ENCODE measurements around the gene GNAI2. TPM values are rescaled to one million over a fixed set of nuclear protein-coding genes. Genes with fewer than 3 reads are reported as not detected.

GNAI2 gene
- total RNA-seq, 1 donor from 2014 or later: 118 TPM

- Histone ChIP-seq H3K27ac (replicated peaks) (peak overlapping the region; percentile 93), H3K9me3 (replicated peaks) (no peaks in the 10 kb centered on the region), H3K4me1 (peaks cover 37% of the 10 kb centered on the region), H3K27me3 (ENCODE audit: low read depth) (no peaks in the 10 kb centered on the region), H3K36me3 (peaks cover 23% of the 10 kb centered on the region), H3K4me3 (peak overlapping the region; percentile 95)
- peak; percentile 18 for DNase-seq
- TF ChIP-seq CTCF (IDR thresholded peaks at IDR 0.05; ENCODE audit: borderline replicate concordance): no peak
- intact Hi-C loops (cut with micrococcal nuclease): no loop called here
Measured at GRCh38 chr3:50293079-50293801, 57.2 kb downstream of the GNAI2 start.

- DNase-seq: no peak
- H3K4me3 ChIP-seq: no peak overlapping the region
- peaks cover 15% of the 10 kb centered on the region for H3K36me3 ChIP-seq
- H3K27me3 ChIP-seq (ENCODE audit: low read depth): no peaks in the 10 kb centered on the region
- H3K27ac ChIP-seq (replicated peaks): no peak overlapping the region
- H3K9me3 ChIP-seq (replicated peaks): no peaks in the 10 kb centered on the region
- intact Hi-C loops (cut with micrococcal nuclease): no loop called here
- no peak for TF ChIP-seq CTCF (IDR thresholded peaks at IDR 0.05; ENCODE audit: borderline replicate concordance)
- H3K4me1 ChIP-seq: peaks cover 45% of the 10 kb centered on the region
Measured at GRCh38 chr3:50294089-50294488, 58.1 kb downstream of the GNAI2 start.

- H3K36me3 ChIP-seq: peaks cover 8% of the 10 kb centered on the region
- no peaks in the 10 kb centered on the region for H3K27me3 ChIP-seq (ENCODE audit: low read depth)
- peaks cover 47% of the 10 kb centered on the region for H3K4me1 ChIP-seq
- H3K4me3 ChIP-seq: no peak overlapping the region
- TF ChIP-seq CTCF (IDR thresholded peaks at IDR 0.05; ENCODE audit: borderline replicate concordance): no peak
- no peak overlapping the region for H3K27ac ChIP-seq (replicated peaks)
- peak; percentile 16 for DNase-seq
- no peaks in the 10 kb centered on the region for H3K9me3 ChIP-seq (replicated peaks)
- intact Hi-C loops (cut with micrococcal nuclease): no loop called here
Measured at GRCh38 chr3:50294492-50295403, 58.7 kb downstream of the GNAI2 start.

- Histone ChIP-seq H3K4me3 (no peak overlapping the region), H3K27me3 (ENCODE audit: low read depth) (no peaks in the 10 kb centered on the region), H3K27ac (replicated peaks) (no peak overlapping the region), H3K4me1 (peaks cover 53% of the 10 kb centered on the region), H3K9me3 (replicated peaks) (no peaks in the 10 kb centered on the region), H3K36me3 (peaks cover 6% of the 10 kb centered on the region)
- no peak for DNase-seq
- TF ChIP-seq CTCF (IDR thresholded peaks at IDR 0.05; ENCODE audit: borderline replicate concordance): no peak
- intact Hi-C loops (cut with micrococcal nuclease): no loop called here
Measured at GRCh38 chr3:50295553-50296431, 59.8 kb downstream of the GNAI2 start.

Data from left ventricle myocardium inferior (tissue), 1 donor.